ENCODE results near the gene MAD2L1. TPM values are rescaled to one million over a fixed set of nuclear protein-coding genes. Genes with fewer than 3 reads are reported as not detected.

Gene MAD2L1
- total RNA-seq, 2 experiments from 2014 or later: 99.6 TPM

- Mint-ChIP-seq H3K27me3 (peaks cover 9% of the 10 kb centered on the region), H3K4me3 (no peak overlapping the region), H3K36me3 (ENCODE audit: low read depth) (no peaks in the 10 kb centered on the region), H3K9me3 (no peaks in the 10 kb centered on the region), H3K4me1 (ENCODE audit: low read depth) (no peaks in the 10 kb centered on the region), H3K27ac (no peak overlapping the region)
- ChIA-PET POLR2A (no interaction called here), CTCF (no interaction called here)
- intact Hi-C loops (cut with micrococcal nuclease): no loop called here
- DNase-seq: no peak
- TF ChIP-seq CTCF (IDR thresholded peaks at IDR 0.05): no peak
- no peak for ATAC-seq
These were observed 56.9 kb downstream of the MAD2L1 start for GRCh38 chr4:120009731-120010130.

- H3K27ac Mint-ChIP-seq: no peak overlapping the region
- no peaks in the 10 kb centered on the region for H3K36me3 Mint-ChIP-seq (ENCODE audit: low read depth)
- ChIA-PET CTCF (no interaction called here), POLR2A (no interaction called here)
- no peaks in the 10 kb centered on the region for H3K4me1 Mint-ChIP-seq (ENCODE audit: low read depth)
- intact Hi-C loops (cut with micrococcal nuclease): no loop called here
- ATAC-seq (no peak), DNase-seq (no peak)
- no peak overlapping the region for H3K4me3 Mint-ChIP-seq
- no peak for TF ChIP-seq CTCF (IDR thresholded peaks at IDR 0.05)
- H3K27me3 Mint-ChIP-seq: peaks cover 11% of the 10 kb centered on the region
- H3K9me3 Mint-ChIP-seq: no peaks in the 10 kb centered on the region
These were observed 57.7 kb downstream of the MAD2L1 start for GRCh38 chr4:120008957-120009356.

- ATAC-seq (no peak), DNase-seq (no peak)
- no peak overlapping the region for H3K27ac Mint-ChIP-seq
- H3K9me3 Mint-ChIP-seq: no peaks in the 10 kb centered on the region
- H3K27me3 Mint-ChIP-seq: peaks cover 8% of the 10 kb centered on the region
- POLR2A ChIA-PET: no interaction called here
- intact Hi-C loops (cut with micrococcal nuclease): no loop called here
- H3K36me3 Mint-ChIP-seq (ENCODE audit: low read depth): no peaks in the 10 kb centered on the region
- TF ChIP-seq CTCF (IDR thresholded peaks at IDR 0.05): no peak
- CTCF ChIA-PET: no interaction called here
- no peaks in the 10 kb centered on the region for H3K4me1 Mint-ChIP-seq (ENCODE audit: low read depth)
- H3K4me3 Mint-ChIP-seq: no peak overlapping the region
These were observed 58.7 kb downstream of the MAD2L1 start for GRCh38 chr4:120007896-120008436.

GRCh38 chr4:120007191-120007871 is 59.3 kb downstream of the MAD2L1 start:
- intact Hi-C loops (cut with micrococcal nuclease): no loop called here
- POLR2A ChIA-PET: no interaction called here
- Mint-ChIP-seq H3K9me3 (no peaks in the 10 kb centered on the region), H3K27me3 (peaks cover 8% of the 10 kb centered on the region), H3K36me3 (ENCODE audit: low read depth) (no peaks in the 10 kb centered on the region), H3K27ac (no peak overlapping the region), H3K4me3 (no peak overlapping the region), H3K4me1 (ENCODE audit: low read depth) (no peaks in the 10 kb centered on the region)
- no peak for DNase-seq
- ATAC-seq: no peak
- CTCF ChIA-PET: interaction anchor here (1.5 kb wide), 1 partner anchor 379 kb away, joined by 4 read pairs; the partner anchor contains the start of gene PDE5A
- TF ChIP-seq CTCF (IDR thresholded peaks at IDR 0.05): no peak
